Measurements from ENCODE around the gene NDUFA5.
A peak's percentile ranks its signal among the peaks of the same experiment; 100 is the strongest.

The NDUFA5 gene

GRCh38 chr7:123502201-123502600 lies 55.4 kb downstream of the NDUFA5 start:
- no peak overlapping the region for H3K4me3 ChIP-seq (ENCODE audit: low read length)
- TF ChIP-seq CTCF (conservative IDR thresholded peaks at IDR 0.05; ENCODE audit: low read length), result no peak
- no peak for DNase-seq (ENCODE audit: low read depth)

- TF ChIP-seq CTCF (conservative IDR thresholded peaks at IDR 0.05; ENCODE audit: low read length), result no peak
- no peak overlapping the region for H3K4me3 ChIP-seq (ENCODE audit: low read length)
- DNase-seq (ENCODE audit: low read depth), result no peak
Observed at GRCh38 chr7:123500878-123501489, 56.6 kb downstream of the NDUFA5 start.

GRCh38 chr7:123499211-123499970 lies 58.2 kb downstream of the NDUFA5 start:
- no peak overlapping the region for H3K4me3 ChIP-seq (ENCODE audit: low read length)
- no peak for TF ChIP-seq CTCF (conservative IDR thresholded peaks at IDR 0.05; ENCODE audit: low read length)
- DNase-seq (ENCODE audit: low read depth), result no peak

- DNase-seq (ENCODE audit: low read depth), result no peak
Observed at GRCh38 chr7:123498601-123499000, 59.0 kb downstream of the NDUFA5 start.

GRCh38 chr7:123498031-123498430 lies 59.6 kb downstream of the NDUFA5 start:
- no peak for TF ChIP-seq CTCF (conservative IDR thresholded peaks at IDR 0.05; ENCODE audit: low read length)
- DNase-seq (ENCODE audit: low read depth), result no peak
- H3K4me3 ChIP-seq (ENCODE audit: low read length), result no peak overlapping the region

More at GRCh38 chr7:123498601-123499000, 59.0 kb downstream of the NDUFA5 start:
- no peak for TF ChIP-seq CTCF (conservative IDR thresholded peaks at IDR 0.05; ENCODE audit: low read length)
- no peak overlapping the region for H3K4me3 ChIP-seq (ENCODE audit: low read length)

- DNase-seq (ENCODE audit: low read depth), result peak; percentile 35
- peak; percentile 74 for TF ChIP-seq CTCF (conservative IDR thresholded peaks at IDR 0.05; ENCODE audit: low read length)
- H3K4me3 ChIP-seq (ENCODE audit: low read length), result no peak overlapping the region
Observed at GRCh38 chr7:123494193-123494796, 63.3 kb downstream of the NDUFA5 start.

Data from AG10803 (cell line).